NCI-H2029 (cell line): ENCODE results near the gene DCTN1.
A peak's percentile ranks its signal among the peaks of the same experiment; 100 is the strongest.
"Not testable (repeated sequence)": the region's sequence is repeated elsewhere in the genome, so short reads cannot be mapped to it uniquely, and the experiment has no call there.

Source experiments
- DNase-seq: peaks from one replicate; lab custom pipeline; 2025; lab: John Stamatoyannopoulos, UW

DCTN1 gene

GRCh38 chr2:74379851-74380789 is at the start of gene DCTN1:
Gene DCTN1, minus strand, starts transcription at chr2:74380311. Its CDS starts 274 bp downstream, at chr2:74380037.
- DNase-seq, result no peak

DNA sequence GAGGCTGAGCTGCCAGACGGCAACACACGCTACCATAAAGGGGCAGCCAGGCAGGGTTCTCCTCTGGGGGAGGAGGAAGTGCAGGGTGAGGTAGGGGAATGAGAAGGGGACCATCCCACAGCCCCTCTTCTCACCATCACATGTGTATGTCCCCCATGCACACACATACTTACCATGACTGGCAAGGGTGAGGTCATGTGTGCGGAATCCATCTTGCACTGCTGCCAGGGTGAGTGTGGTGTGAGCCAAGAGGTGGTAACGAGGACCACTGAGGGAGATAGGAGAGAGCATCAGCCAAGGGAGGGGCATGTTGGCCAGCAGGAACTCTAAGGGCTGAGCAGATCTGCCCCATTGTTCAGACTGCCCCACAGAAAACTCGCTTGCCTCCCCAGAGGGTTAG is 48.6 kb upstream of the DCTN1 start:
- DNase-seq, result no peak

GRCh38 chr2:74427551-74427950 is 47.4 kb upstream of the DCTN1 start:
- DNase-seq, result no peak

DNA sequence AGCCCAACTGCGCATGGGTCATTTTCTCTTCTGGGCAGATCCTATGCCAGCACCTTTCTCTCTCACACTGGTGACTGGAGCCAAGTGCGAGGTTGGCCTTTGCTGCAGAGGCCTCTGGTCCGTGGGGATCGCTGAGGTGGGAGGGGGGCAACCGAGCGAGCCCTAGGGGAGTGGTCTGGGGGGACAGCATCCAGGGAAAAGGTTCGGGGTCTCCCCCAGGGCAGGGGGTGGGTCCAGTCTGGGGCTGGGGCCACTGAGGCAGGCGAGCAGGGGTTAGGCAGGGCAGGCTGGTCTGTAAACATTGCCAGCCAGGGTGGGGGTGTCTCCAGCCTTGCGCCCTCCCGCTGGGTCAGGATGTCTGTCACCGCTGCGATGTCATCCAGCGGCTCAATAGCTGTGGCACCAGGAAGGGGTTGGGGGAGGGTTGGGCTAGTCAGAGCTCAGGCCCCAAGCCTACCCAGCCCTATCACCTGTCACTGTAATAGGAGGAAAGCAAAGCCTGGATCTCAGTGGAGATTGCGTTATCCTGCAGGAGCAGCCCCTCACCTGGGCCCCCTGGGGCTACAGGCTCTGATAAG is 46.2 kb upstream of the DCTN1 start:
- no peak for DNase-seq

GRCh38 chr2:74425523-74425922 is 45.4 kb upstream of the DCTN1 start:
- no peak for DNase-seq

DNA sequence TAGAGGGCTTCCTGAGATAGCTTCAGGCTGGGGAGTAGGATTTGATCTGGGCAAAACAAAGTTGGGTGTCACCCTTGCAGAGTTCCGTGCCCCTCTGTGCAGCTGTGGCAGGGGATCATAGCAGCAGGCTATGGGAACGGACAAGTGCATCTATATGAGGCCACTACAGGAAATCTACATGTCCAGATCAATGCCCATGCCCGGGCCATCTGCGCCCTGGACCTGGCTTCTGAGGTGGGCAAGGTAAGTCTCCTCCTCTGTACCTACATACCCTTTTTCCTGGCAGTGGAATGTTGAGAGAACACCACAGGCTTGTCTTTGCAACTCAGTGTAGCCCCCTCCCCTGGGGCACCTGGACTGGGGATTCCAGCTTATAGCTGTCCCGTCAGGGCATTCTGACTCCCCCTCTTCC is 44.9 kb upstream of the DCTN1 start:
- DNase-seq, result no peak

- no peak for DNase-seq
Observed at GRCh38 chr2:74424139-74424992, 44.3 kb upstream of the DCTN1 start.

DNA sequence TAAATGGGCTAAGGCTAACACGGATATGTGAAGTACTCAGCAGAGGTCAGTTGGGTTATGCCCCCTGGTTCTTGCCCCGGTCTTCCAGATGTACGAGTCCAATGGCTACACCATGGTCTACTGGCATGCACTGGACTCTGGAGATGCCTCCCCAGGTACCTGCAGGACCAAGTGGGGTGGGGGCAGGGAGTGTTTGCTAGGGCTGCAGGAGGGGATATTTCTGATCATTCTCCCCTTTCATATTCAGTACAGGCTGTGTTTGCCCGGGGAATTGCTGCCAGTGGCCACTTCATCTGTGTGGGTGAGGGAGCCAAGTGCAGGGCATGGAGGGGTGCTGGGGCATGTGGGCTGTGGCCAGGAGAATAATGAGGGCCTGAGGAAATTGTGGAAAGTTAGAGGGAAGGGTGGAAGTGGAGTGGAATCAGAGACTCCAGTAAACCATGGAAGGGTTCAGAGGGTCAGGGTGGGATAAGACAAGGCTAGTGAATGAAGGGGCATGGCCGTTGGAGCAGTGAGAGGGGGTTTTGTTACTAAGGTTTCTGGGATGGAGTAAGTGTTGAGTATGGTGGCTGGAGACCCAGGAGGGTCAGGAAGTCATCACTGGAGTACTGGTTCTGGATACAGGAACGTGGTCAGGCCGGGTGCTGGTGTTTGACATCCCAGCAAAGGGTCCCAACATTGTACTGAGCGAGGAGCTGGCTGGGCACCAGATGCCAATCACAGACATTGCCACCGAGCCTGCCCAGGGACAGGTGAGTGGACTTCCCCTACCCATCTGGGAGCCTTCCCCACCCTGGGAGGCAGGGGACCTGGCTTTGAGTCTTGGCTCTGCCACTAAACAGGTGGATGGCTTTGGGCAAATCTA is 43.4 kb upstream of the DCTN1 start:
- DNase-seq, result no peak

- DNase-seq, result peak; percentile 89
Observed at GRCh38 chr2:74421221-74421870, 41.2 kb upstream of the DCTN1 start, which contains the start of the genes C2orf81 and WDR54. Gene C2orf81, minus strand, starts transcription at chr2:74421619. Its CDS starts 59 bp downstream, at chr2:74421560. Gene WDR54, plus strand, starts transcription at chr2:74421730. Its CDS starts 424 bp downstream, at chr2:74422154.

DNA sequence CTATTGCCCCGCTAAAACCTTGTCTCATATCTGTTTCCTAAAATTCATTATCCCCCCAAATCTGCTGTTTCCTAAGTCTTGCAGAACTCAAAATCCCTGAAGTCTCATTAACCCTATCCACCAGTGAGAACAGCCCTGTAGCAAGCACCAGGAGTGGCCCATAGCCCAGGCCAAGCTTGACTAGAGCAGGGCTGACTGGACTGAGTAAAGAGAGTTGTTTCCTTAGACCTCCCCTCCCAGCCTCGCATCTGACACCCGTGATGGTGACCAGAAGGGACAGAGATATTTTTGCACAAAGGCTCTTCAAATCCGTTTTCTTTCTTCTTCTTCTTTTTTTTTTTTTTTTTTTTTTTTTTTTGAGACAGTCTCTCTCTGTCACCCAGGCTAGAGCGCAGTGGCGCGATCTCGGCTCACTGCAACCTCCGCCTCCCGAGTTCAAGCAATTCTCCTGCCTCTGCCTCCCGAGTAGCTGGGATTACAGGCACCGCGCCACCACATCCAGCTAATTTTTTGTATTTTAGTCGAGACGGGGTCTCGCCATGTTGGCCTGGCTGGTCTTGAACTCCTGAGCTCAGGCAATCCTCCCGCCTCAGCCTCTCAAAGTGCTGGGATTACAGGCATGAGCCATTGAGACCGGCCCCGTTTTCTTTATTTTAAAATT is 40.5 kb upstream of the DCTN1 start:
- not testable (repeated sequence) for DNase-seq

- DNase-seq, result no peak
Observed at GRCh38 chr2:74420006-74420405, 39.9 kb upstream of the DCTN1 start.

GRCh38 chr2:74419345-74419744 is 39.2 kb upstream of the DCTN1 start:
- DNase-seq, result no peak

DNA sequence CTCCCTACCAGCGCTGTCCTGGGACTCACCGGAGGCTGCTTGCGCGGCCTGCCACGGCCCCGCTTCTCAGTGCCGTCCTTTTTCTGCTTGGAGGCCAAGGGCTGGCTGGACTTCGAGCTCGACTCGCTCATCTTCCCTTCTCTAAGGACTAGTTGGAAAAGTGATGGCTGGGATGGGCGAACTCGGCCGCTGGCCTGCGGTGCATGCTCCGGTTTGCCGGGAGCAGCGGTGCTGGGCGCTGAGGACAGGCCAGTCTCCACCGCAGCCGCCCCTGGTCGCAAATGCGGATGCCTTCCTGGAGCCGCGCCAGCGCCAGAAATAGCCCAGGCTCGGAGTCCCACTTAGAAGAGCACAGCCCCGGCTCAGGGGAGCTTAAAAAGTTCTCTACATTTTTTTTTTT is 38.2 kb upstream of the DCTN1 start:
- no peak for DNase-seq

DNA sequence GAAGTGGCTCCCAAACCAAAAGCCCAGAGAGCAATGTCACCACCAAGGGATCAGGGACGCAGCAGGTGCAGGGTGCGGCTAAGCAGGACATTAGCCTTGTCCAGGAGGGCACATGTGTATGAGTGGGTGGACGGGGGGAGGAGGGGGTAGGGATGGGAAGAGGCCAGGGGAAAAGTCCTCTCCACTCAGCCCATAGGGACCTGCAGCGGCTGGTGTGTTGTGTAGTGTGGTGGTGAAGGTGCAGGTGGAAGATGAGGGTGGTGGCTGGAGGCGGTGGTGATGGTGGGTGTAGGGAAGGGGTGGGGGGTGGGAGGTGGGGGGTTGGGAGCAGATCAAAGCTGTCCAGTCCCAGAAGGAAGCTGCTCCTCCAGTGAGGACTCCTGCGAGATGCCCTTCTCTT is 37.7 kb upstream of the DCTN1 start:
- no peak for DNase-seq

DNA sequence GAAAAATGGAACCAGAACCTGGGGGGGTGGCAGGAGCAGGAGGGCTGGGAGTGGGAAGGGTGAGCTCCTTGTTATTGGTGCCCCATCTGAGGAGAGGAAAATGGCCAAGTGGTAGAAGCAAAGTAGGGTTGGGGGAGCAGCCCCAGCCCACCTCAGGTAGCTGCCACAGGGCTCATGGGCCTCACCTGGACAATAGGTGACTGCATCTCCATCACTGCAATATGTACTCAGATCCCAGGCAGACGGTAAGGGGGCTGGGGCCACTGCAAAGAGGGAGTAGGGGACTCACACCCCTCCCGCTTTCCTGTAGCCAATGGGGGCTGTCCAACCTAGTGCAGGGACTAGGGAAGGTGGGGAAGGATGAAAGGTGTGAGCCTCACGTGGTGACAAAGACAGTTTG is 37.1 kb upstream of the DCTN1 start:
- no peak for DNase-seq

DNA sequence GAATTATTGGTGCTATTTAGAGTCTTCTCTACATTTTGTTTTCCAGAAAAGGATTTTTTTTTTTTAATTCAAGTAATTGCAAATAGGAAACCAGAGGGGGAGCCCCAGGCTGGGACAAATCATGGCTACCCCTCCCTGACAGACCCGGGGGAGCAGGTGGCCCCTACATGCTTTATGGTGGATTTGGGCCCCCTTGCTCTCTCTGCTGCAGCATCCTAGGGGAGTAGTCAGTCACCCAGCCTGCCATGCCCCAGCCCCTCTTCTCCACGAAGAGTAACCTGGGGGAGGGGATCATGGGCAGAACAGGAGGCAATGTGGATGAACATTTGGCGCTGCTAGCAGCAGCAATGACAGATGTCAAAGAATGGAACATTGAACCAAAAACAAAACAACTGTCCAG is 36.7 kb upstream of the DCTN1 start:
- no peak for DNase-seq

DNA sequence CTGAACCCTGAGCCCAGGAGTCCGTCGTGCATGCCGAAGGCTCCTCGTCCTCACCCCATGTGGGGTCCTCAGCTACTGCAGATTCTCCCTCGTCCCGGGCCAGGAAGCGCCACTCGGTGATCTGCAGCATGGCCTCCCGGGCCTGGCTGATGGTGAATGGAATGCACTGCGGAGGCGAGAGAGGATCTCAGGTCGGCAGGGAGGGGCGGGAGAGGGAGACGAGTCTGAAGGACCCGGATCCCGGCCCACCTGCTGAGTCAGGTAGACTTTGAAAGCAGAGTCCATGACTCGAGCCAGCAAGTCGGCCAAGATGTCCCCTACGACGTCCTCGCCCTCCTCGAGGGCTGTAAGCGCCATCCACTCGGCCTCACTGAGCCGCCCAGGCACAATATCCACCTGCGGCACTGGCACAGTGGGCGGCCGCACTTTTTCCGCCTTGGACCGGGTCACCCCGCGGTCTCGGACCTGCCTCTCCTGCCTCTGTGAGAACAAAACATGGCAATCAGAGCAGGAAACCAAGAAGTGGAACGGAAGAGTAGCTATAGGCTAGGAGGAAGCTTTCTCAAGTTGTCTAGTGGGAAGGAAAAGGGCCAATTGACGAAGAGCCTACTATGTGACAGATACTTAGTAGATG is 35.8 kb upstream of the DCTN1 start:
- DNase-seq, result no peak

DNA sequence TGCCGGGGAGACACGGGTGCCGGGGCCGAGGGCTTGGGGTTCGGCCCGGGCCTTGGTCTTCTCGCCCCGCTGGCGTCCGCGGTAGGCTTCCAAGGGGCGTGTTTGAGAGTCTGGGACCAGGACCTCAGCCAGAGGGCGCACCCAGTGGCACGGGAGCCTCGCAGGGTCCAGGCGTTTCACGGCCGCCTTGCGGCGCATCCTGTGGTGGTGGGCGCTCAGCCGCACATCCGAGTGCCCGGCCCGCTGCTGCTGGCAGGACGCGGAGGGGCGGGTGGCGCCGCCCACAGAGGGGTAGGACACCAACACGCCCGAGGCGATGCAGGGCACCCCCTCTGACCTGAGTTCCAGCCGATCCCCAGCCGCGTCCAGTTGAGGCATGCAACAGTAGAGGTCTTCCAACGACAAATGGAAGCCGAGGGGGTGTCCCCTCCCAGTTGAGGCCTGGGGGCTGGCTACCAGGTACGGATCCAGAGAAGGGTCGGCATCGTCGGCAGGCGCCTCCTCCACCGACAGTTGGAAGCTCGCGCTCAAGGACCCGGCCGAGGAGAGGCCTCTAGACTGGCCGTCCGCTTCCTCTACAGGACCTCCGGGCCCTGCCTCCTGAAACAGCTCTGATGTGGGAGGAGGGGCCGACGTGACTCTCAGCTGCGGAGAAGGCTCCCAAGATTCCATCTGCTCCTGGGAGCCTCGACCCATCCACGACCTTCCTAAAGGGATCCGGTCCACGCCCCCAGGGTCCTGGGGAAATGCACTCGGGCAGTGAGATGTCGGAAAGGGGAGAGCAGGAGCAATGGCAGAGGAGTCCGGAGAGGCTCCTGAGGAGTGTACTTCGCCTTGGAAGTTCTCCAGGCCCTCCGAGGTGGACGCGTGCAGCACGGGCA is 35.0 kb upstream of the DCTN1 start:
- no peak for DNase-seq

DNA sequence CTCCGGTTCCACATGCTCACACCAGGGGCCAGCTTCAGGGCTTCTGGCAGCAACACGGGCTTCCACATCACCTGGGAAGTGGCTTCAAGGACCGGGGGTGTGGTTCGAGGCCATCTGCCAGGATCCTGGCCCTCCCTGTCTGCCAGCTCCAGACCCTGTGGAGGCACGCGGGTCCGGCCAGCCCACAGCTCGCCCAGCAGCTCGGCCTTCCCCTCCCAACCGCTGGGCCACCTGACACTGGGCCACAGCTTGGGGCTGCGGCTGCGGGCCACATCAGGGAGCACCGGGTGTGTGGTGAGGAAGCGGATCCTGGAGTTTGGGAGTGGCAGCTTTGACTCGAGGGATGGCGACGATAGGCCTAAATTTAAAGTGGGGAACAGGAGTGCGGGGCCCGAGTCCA is 34.3 kb upstream of the DCTN1 start:
- DNase-seq, result no peak
